ENCODE data around the gene TMEM150C.

DNA sequence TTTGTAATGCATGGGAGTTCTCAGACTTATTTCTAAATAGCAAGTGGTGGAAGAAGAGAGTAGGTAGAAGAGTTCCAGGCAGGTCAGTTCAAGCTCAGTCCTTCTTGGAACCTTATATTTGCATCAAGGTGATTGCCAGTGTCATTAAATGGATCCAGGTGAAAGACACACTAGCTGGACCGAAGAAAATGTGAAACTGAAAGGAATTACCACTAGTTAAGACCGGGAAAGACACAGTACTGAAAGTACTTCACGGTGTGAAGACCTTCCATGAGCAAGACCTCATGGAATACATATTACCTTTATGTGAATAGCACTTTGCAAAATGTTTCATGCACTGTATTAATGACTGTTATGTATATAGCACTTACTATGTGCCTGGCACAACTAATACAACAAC is 19.1 kb downstream of the TMEM150C start:
- TF ChIP-seq HDAC2 (IDR thresholded peaks at IDR 0.05; ENCODE audit: borderline replicate concordance in 1 of 2, low read depth in 2 of 2, low read length in 2 of 2): no peak
- TF ChIP-seq, protein P1, sequence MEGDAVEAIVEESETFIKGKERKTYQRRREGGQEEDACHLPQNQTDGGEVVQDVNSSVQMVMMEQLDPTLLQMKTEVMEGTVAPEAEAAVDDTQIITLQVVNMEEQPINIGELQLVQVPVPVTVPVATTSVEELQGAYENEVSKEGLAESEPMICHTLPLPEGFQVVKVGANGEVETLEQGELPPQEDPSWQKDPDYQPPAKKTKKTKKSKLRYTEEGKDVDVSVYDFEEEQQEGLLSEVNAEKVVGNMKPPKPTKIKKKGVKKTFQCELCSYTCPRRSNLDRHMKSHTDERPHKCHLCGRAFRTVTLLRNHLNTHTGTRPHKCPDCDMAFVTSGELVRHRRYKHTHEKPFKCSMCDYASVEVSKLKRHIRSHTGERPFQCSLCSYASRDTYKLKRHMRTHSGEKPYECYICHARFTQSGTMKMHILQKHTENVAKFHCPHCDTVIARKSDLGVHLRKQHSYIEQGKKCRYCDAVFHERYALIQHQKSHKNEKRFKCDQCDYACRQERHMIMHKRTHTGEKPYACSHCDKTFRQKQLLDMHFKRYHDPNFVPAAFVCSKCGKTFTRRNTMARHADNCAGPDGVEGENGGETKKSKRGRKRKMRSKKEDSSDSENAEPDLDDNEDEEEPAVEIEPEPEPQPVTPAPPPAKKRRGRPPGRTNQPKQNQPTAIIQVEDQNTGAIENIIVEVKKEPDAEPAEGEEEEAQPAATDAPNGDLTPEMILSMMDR (IDR thresholded peaks at IDR 0.05; ENCODE audit: control extremely low read depth in 1 of 3, insufficient read depth in 1 of 3, low read depth in 1 of 3, low read length in 3 of 3): no peak
- no peak for TF ChIP-seq RBBP5 (IDR thresholded peaks at IDR 0.05; ENCODE audit: borderline replicate concordance, low read depth, low read length)
- TF ChIP-seq POLR2A (IDR thresholded peaks at IDR 0.05; ENCODE audit: control extremely low read depth in 1 of 2, low read depth in 2 of 2, low read length in 2 of 2): no peak
- TF ChIP-seq EP300 (IDR thresholded peaks at IDR 0.05; ENCODE audit: borderline replicate concordance in 1 of 2, low read depth in 2 of 2, low read length in 2 of 2): no peak
- no peak for TF ChIP-seq SP1 (IDR thresholded peaks at IDR 0.05; ENCODE audit: low read depth, low read length)
- no peak for TF ChIP-seq CHD1 (IDR thresholded peaks at IDR 0.05; ENCODE audit: low read depth, low read length)
- TF ChIP-seq TAF1 (IDR thresholded peaks at IDR 0.05; ENCODE audit: low read depth, low read length): no peak
- no peak for TF ChIP-seq YY1 (IDR thresholded peaks at IDR 0.05; ENCODE audit: low read depth, low read length)
- TF ChIP-seq SRF (IDR thresholded peaks at IDR 0.05; ENCODE audit: low read depth, low read length): no peak
- TF ChIP-seq RFX5 (IDR thresholded peaks at IDR 0.05; ENCODE audit: borderline replicate concordance, low read depth, low read length): no peak

Measured in H1 (cell line).